Measurements from ENCODE around the gene COL8A2. TPM values are rescaled to one million over a fixed set of nuclear protein-coding genes. Genes with fewer than 3 reads are reported as not detected.

Gene COL8A2
- total RNA-seq, 1 donor from 2014 or later: 18.1 TPM

DNA sequence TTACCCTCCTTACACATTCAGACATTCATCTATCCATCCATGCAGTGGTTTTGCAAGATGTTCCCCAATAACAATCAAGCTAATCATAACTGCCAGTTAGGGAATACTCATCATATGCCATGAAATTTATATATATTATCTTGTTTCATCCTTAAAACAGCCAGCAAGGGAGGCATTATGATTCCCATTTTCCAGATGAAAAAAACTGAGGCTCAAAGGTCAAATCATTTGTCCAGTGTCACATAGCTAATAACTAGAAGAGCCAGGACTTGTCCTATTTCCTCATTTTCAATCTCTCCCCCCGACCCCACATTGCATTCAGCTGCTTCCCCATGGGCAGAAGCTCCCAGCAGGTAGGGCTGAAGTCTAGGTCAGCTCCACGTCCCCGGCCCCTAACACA, 7.0 kb upstream of the COL8A2 start:
- H3K27ac Mint-ChIP-seq (ENCODE audit: unreplicated experiment): no peak overlapping the region
- H3K27me3 Mint-ChIP-seq (ENCODE audit: low read depth): no peaks in the 10 kb centered on the region
- H3K4me1 Mint-ChIP-seq (ENCODE audit: low read depth): peaks cover 48% of the 10 kb centered on the region
- H3K4me3 Mint-ChIP-seq (ENCODE audit: unreplicated experiment): no peak overlapping the region
- TF ChIP-seq, protein P1, sequence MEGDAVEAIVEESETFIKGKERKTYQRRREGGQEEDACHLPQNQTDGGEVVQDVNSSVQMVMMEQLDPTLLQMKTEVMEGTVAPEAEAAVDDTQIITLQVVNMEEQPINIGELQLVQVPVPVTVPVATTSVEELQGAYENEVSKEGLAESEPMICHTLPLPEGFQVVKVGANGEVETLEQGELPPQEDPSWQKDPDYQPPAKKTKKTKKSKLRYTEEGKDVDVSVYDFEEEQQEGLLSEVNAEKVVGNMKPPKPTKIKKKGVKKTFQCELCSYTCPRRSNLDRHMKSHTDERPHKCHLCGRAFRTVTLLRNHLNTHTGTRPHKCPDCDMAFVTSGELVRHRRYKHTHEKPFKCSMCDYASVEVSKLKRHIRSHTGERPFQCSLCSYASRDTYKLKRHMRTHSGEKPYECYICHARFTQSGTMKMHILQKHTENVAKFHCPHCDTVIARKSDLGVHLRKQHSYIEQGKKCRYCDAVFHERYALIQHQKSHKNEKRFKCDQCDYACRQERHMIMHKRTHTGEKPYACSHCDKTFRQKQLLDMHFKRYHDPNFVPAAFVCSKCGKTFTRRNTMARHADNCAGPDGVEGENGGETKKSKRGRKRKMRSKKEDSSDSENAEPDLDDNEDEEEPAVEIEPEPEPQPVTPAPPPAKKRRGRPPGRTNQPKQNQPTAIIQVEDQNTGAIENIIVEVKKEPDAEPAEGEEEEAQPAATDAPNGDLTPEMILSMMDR (IDR thresholded peaks at IDR 0.05): no peak
- H3K36me3 Mint-ChIP-seq (ENCODE audit: low read depth): no peaks in the 10 kb centered on the region
- H3K9me3 Mint-ChIP-seq (ENCODE audit: low read depth): no peaks in the 10 kb centered on the region
- no peak for DNase-seq (ENCODE audit: low spot score)

DNA sequence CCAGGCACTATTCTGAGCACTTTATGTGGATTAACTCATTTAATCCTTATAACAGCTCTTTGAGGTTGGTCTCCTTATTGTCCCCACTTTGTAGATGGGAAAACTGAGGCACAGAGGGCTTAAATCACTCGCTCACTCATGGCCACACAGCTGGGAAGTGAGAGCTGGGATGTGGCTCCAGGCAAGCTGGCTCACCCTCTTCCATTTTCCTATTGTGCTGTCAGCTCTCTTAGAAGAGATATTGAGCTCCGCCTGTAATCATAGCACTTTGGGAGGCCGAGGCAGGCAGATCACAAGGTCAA, 3.8 kb upstream of the COL8A2 start:
- Mint-ChIP-seq H3K27ac (ENCODE audit: unreplicated experiment) (no peak overlapping the region), H3K36me3 (ENCODE audit: low read depth) (no peaks in the 10 kb centered on the region), H3K4me1 (ENCODE audit: low read depth) (peaks cover 32% of the 10 kb centered on the region), H3K9me3 (ENCODE audit: low read depth) (no peaks in the 10 kb centered on the region), H3K27me3 (ENCODE audit: low read depth) (peaks cover 2% of the 10 kb centered on the region), H3K4me3 (ENCODE audit: unreplicated experiment) (no peak overlapping the region)
- TF ChIP-seq, protein P1 (IDR thresholded peaks at IDR 0.05): no peak
- DNase-seq (ENCODE audit: low spot score): no peak

DNA sequence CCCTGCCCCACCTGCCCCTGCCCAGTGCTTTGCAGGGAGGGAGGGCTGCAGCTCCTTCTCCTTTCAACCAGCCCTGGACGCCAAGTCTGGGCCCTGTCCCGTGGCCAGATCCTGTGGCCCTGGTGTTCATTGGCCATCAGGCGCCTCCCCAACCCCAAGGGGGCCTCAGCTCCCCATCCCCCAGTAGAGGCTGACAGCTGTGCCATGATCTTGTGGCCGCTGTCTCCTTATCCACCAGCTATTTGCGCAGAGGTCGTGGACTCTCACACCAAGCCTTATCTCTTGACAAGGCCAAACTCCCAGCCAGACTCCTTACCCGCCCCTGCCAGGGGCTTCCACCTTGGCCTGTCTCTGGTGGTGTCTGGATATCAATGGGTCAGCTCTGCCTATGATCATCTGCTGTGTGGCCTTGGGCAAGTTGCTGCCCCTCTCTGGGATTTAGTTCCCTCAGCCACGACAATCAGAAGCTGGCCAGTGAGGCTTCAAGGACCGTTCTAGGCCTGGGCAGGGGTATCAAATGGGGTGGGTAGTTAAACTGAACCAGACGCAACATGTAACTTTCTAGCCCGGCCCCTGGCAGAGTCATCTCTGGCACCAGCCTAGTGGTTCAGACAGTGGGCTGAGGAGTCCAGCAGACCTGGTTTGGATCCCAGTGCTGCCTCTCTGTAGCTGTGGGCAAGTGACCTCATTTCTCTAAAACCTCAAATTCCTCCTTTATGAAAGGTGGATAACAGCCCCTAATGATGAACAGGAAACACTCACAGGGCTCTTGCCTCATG, 3.3 kb upstream of the COL8A2 start:
- Mint-ChIP-seq H3K27me3 (ENCODE audit: low read depth) (peaks cover 2% of the 10 kb centered on the region), H3K9me3 (ENCODE audit: low read depth) (no peaks in the 10 kb centered on the region), H3K36me3 (ENCODE audit: low read depth) (no peaks in the 10 kb centered on the region), H3K4me3 (ENCODE audit: unreplicated experiment) (no peak overlapping the region), H3K27ac (ENCODE audit: unreplicated experiment) (no peak overlapping the region), H3K4me1 (ENCODE audit: low read depth) (peaks cover 30% of the 10 kb centered on the region)
- TF ChIP-seq, protein P1 (IDR thresholded peaks at IDR 0.05): no peak
- DNase-seq (ENCODE audit: low spot score): no peak

DNA sequence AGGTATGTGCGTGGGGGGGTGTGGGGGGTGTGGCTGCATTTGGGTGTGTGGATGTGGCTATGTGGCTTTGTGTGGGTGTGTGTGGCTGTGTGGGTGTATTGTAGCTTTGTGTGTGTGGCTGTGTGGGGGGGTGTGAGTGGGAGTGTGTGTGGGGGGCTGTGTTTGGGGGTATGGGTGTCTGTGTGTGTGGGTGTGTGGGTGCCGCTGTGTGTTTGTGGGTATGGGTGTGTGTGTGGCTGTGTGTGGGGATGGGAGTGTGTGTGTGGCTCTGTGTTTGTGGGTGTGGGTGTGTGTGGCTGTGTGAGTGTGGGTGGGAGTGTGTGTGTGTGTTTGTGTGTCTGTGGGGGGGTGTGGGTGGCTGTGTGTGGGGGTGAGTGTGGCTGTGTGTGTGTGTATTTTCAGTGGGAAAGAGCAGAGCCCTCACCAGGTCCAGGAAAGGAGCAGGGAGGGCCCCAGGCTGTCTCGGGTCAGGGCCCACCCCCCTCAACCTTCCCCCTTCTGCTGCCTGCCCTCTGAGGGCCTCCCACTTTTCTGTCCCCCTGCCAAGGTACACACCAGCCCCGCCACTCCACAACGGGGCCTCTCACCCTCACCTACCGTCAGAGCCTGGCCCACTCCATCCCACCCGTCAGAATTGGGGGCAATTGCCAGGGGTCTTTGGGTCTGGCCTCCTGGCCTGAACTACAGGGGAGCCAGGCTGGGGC, 1.9 kb upstream of the COL8A2 start:
- no peak for DNase-seq (ENCODE audit: low spot score)
- no peaks in the 10 kb centered on the region for H3K9me3 Mint-ChIP-seq (ENCODE audit: low read depth)
- TF ChIP-seq, protein P1 (IDR thresholded peaks at IDR 0.05): no peak
- H3K27ac Mint-ChIP-seq (ENCODE audit: unreplicated experiment): no peak overlapping the region
- peaks cover 2% of the 10 kb centered on the region for H3K27me3 Mint-ChIP-seq (ENCODE audit: low read depth)
- H3K4me1 Mint-ChIP-seq (ENCODE audit: low read depth): peaks cover 38% of the 10 kb centered on the region
- no peak overlapping the region for H3K4me3 Mint-ChIP-seq (ENCODE audit: unreplicated experiment)
- no peaks in the 10 kb centered on the region for H3K36me3 Mint-ChIP-seq (ENCODE audit: low read depth)

DNA sequence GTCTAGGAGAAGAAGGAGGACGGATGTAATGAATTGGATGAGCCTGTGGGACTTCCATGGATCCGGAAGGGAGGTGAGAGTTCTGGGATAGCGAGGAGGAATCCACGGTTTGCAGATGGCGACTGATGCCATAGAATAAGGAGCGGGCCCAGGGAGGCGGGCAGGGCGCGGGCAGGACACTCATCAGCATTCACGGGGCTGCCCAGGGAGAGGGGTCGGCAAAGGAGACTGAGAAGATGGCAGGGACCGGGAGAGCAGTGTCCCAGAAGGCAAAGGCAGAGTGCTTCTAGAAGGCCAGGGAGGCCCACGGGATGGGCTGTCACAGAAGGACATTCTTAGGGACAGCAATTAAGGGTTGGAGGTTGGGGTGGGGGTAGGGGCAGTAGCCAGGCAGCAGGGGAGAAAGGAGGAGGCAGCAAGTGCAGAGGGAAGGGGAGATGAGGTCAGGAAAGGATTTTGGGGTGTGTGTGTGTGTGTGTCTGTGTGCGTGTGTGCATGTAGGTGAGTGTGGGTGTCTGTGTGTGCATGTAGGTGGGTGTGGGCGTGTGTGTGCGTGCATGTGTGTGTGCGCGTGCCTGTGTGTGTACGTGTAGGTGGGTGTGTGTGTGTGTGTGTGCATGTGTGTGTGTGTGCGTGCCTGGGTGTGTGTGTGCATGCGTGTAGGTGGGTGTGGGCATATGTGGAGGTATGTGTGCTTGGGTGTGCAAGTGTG, 1.1 kb upstream of the COL8A2 start:
- Mint-ChIP-seq H3K36me3 (ENCODE audit: low read depth) (no peaks in the 10 kb centered on the region), H3K9me3 (ENCODE audit: low read depth) (no peaks in the 10 kb centered on the region), H3K4me3 (ENCODE audit: unreplicated experiment) (peak overlapping the region; percentile 56), H3K4me1 (ENCODE audit: low read depth) (peaks cover 38% of the 10 kb centered on the region), H3K27ac (ENCODE audit: unreplicated experiment) (no peak overlapping the region), H3K27me3 (ENCODE audit: low read depth) (peaks cover 2% of the 10 kb centered on the region)
- no peak for DNase-seq (ENCODE audit: low spot score)
- TF ChIP-seq, protein P1 (IDR thresholded peaks at IDR 0.05): no peak
